Esophagus muscularis mucosa (tissue), 4 donors: ENCODE results near the gene PTPRCAP.
A peak's percentile ranks its signal among the peaks of the same experiment; 100 is the strongest.

ENCODE experiments used
- EP300 ChIP-seq: sonication (generic); formaldehyde crosslinking; IDR thresholded peaks from one replicate; pipeline ENCODE4 v1.6.1; 2017; ENCODE audit warnings: antibody characterized with exemption
- POLR2A ChIP-seq: fragments of 450-650 bp; IDR thresholded peaks from one replicate; pipeline ENCODE4 v1.6.1; 2017; ENCODE audit warnings: antibody characterized with exemption, moderate library complexity, mild to moderate bottlenecking, low read depth
- TF ChIP-seq, protein P1 (sequence below), 3 experiments: fragments of 200-600 bp in 2 of 3; fragments of 450-650 bp in 1 of 3; sonication (generic) in 2 of 3; IDR thresholded peaks; one replicate each; pipeline ENCODE4 v1.5.1; 2017 to 2019; ENCODE audit warnings: antibody characterized with exemption in 3 of 3, mild to moderate bottlenecking in 2 of 3, moderate library complexity in 1 of 3

DNA sequence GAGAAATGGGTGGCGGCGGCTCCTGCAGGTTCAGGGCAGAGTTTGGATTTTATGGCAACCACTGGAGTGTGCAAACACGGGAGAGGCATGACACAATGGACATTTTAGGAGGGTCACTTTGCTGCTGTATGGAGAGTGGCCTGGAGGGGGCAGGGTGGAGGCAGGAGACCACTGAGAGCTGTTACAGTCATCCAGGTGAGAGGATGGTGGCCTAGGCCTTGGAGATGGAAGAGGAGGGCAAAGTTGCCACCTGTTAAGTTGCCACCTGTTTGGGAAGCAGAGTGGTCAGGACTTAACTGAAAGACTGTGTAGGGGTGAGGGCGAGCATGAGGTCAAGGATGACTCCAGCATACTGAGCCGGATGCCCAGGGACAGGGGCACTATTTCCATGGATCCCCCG lies 48.0 kb downstream of the PTPRCAP start:
- no peak for TF ChIP-seq EP300
- TF ChIP-seq POLR2A, result no peak
- TF ChIP-seq, protein P1, sequence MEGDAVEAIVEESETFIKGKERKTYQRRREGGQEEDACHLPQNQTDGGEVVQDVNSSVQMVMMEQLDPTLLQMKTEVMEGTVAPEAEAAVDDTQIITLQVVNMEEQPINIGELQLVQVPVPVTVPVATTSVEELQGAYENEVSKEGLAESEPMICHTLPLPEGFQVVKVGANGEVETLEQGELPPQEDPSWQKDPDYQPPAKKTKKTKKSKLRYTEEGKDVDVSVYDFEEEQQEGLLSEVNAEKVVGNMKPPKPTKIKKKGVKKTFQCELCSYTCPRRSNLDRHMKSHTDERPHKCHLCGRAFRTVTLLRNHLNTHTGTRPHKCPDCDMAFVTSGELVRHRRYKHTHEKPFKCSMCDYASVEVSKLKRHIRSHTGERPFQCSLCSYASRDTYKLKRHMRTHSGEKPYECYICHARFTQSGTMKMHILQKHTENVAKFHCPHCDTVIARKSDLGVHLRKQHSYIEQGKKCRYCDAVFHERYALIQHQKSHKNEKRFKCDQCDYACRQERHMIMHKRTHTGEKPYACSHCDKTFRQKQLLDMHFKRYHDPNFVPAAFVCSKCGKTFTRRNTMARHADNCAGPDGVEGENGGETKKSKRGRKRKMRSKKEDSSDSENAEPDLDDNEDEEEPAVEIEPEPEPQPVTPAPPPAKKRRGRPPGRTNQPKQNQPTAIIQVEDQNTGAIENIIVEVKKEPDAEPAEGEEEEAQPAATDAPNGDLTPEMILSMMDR (IDR thresholded peaks at IDR 0.05), result peak; percentile 45 to 53 (median 48)
